Measurements from ENCODE around the gene SACM1L.
"Not testable (repeated sequence)": the region's sequence is repeated elsewhere in the genome, so short reads cannot be mapped to it uniquely, and the experiment has no call there.

Gene SACM1L

GRCh38 chr3:45689787-45690145 lies 570 bp downstream of the SACM1L start:
- no peak for FAIRE-seq
- no peak for DNase-seq (ENCODE audit: insufficient read length, low spot score)

DNA sequence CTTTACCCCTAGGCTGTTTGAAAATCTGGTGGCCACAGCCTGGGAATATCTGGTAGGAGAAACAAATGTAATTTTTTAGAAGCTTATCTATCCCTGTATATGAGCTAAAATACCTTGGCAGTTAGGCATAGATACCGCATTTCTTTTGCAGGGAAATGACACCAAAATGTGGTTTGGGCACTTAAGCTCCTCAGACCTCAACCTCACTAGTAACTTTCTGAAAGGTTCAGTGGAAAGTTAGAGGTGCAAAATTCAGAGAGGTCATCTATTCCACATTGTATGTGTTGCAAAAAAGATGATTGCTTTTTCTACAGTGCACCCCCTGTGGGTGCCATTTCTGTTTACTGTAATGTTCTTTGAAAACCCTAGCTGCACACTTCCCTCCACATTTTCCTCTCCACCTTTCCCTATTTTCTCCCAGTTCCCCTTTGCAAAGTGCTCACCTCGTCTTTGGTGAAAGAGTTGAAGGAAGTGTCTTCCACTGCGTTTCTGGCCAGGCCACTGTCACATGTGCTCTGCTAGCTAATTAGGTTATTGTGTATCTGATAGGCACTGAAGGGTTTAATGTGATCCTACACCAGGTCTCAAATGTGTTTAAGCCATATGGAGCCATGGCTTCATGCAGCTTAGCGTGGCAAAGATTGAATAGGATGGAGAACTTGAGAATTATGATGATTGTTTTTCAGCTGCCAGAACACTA lies 1.3 kb downstream of the SACM1L start:
- peak; percentile 59 for TF ChIP-seq SPI1 (IDR thresholded peaks at IDR 0.05; ENCODE audit: low read depth, low read length)
- TF ChIP-seq TAF1 (IDR thresholded peaks at IDR 0.05; ENCODE audit: low read depth, low read length): no peak
- DNase-seq (ENCODE audit: insufficient read length, low spot score): no peak
- FAIRE-seq: peak; percentile 69

More at GRCh38 chr3:45689787-45690145, 570 bp downstream of the SACM1L start:
- TF ChIP-seq POLR2AphosphoS5 (IDR thresholded peaks at IDR 0.05; ENCODE audit: low read depth, low read length) (no peak), TAF1 (IDR thresholded peaks at IDR 0.05; ENCODE audit: low read depth, low read length) (no peak), PAX5 (IDR thresholded peaks at IDR 0.05; ENCODE audit: insufficient read depth, low read length, severe bottlenecking) (no peak), POU2F2 (IDR thresholded peaks at IDR 0.05; ENCODE audit: low read depth, low read length) (no peak), SPI1 (IDR thresholded peaks at IDR 0.05; ENCODE audit: low read depth, low read length) (no peak), POLR2A (IDR thresholded peaks at IDR 0.05; ENCODE audit: low read depth, low read length) (no peak)

DNA sequence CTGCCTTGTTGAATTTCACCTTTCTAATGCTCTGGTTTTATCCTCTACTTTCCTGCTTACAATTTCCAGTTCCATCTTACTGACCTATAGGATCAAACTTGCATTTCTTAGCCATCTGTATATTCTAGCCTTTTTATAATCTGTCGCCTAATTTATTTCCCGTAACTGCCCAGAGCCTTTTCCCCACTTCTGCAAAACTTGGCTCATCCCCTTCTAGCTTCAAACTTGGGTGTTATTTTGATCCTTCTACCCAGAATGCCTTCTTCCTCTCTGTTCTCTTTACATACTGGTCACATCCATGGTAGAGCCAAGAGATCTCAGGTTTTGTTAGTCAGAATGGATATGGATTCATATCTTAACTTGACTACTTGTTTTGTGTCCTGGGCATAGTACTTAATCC lies 2.6 kb downstream of the SACM1L start:
- FAIRE-seq (no peak), DNase-seq (ENCODE audit: insufficient read length, low spot score) (no peak)
- TF ChIP-seq POLR2AphosphoS5 (IDR thresholded peaks at IDR 0.05; ENCODE audit: low read depth, low read length): no peak
- TF ChIP-seq PAX5 (IDR thresholded peaks at IDR 0.05; ENCODE audit: insufficient read depth, low read length, severe bottlenecking): no peak
- TF ChIP-seq TAF1 (IDR thresholded peaks at IDR 0.05; ENCODE audit: low read depth, low read length): no peak
- no peak for TF ChIP-seq POU2F2 (IDR thresholded peaks at IDR 0.05; ENCODE audit: low read depth, low read length)
- no peak for TF ChIP-seq POLR2A (IDR thresholded peaks at IDR 0.05; ENCODE audit: low read depth, low read length)
- TF ChIP-seq SPI1 (IDR thresholded peaks at IDR 0.05; ENCODE audit: low read depth, low read length): peak; percentile 32; the same call in 1 of the 2 replicates

GRCh38 chr3:45692866-45693265 lies 3.7 kb downstream of the SACM1L start:
- no peak for TF ChIP-seq TAF1 (IDR thresholded peaks at IDR 0.05; ENCODE audit: low read depth, low read length)
- TF ChIP-seq POLR2A (IDR thresholded peaks at IDR 0.05; ENCODE audit: low read depth, low read length): no peak
- no peak for TF ChIP-seq POLR2AphosphoS5 (IDR thresholded peaks at IDR 0.05; ENCODE audit: low read depth, low read length)
- TF ChIP-seq SPI1 (IDR thresholded peaks at IDR 0.05; ENCODE audit: low read depth, low read length): no peak
- no peak for TF ChIP-seq PAX5 (IDR thresholded peaks at IDR 0.05; ENCODE audit: insufficient read depth, low read length, severe bottlenecking)
- no peak for TF ChIP-seq POU2F2 (IDR thresholded peaks at IDR 0.05; ENCODE audit: low read depth, low read length)
- DNase-seq (ENCODE audit: insufficient read length, low spot score): no peak
- FAIRE-seq: peak; percentile 9

- TF ChIP-seq POLR2AphosphoS5 (IDR thresholded peaks at IDR 0.05; ENCODE audit: low read depth, low read length) (no peak), POU2F2 (IDR thresholded peaks at IDR 0.05; ENCODE audit: low read depth, low read length) (no peak), TAF1 (IDR thresholded peaks at IDR 0.05; ENCODE audit: low read depth, low read length) (no peak), PAX5 (IDR thresholded peaks at IDR 0.05; ENCODE audit: insufficient read depth, low read length, severe bottlenecking) (no peak), SPI1 (IDR thresholded peaks at IDR 0.05; ENCODE audit: low read depth, low read length) (no peak), POLR2A (IDR thresholded peaks at IDR 0.05; ENCODE audit: low read depth, low read length) (no peak)
- no peak for DNase-seq (ENCODE audit: insufficient read length, low spot score)
- peak; percentile 78 for FAIRE-seq
Measured at GRCh38 chr3:45693941-45694521, 4.8 kb downstream of the SACM1L start.

DNA sequence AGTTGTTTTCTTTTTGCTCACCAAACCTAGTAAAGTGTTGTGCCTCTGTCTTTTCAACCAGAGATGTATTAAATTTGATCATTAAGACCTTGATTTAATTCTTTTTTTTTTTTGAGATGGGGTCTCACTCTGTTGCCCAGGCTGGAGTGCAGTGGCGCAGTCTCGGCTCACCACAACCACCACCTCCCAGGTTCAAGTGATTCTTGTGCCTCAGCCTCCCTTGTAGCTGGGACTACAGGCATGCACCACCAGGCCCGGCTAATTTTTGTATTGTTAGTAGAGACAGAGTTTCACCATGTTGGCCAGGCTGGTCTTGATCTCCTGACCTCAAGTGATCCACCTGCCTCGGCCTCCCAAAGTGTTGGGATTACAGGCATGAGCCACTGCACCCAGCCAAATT lies 6.0 kb downstream of the SACM1L start:
- not testable (repeated sequence) for FAIRE-seq; DNase-seq (ENCODE audit: insufficient read length, low spot score)

- no peak for FAIRE-seq
- TF ChIP-seq POLR2AphosphoS5 (IDR thresholded peaks at IDR 0.05; ENCODE audit: low read depth, low read length): no peak
- TF ChIP-seq POLR2A (IDR thresholded peaks at IDR 0.05; ENCODE audit: low read depth, low read length): no peak
- TF ChIP-seq PAX5 (IDR thresholded peaks at IDR 0.05; ENCODE audit: insufficient read depth, low read length, severe bottlenecking): no peak
- TF ChIP-seq POU2F2 (IDR thresholded peaks at IDR 0.05; ENCODE audit: low read depth, low read length): no peak
- TF ChIP-seq SPI1 (IDR thresholded peaks at IDR 0.05; ENCODE audit: low read depth, low read length): no peak
- no peak for TF ChIP-seq TAF1 (IDR thresholded peaks at IDR 0.05; ENCODE audit: low read depth, low read length)
- DNase-seq (ENCODE audit: insufficient read length, low spot score): no peak
Measured at GRCh38 chr3:45700570-45701073, 11.4 kb downstream of the SACM1L start.

GRCh38 chr3:45701172-45701867 lies 12.1 kb downstream of the SACM1L start:
- FAIRE-seq (no peak), DNase-seq (ENCODE audit: insufficient read length, low spot score) (no peak)
- TF ChIP-seq PAX5 (IDR thresholded peaks at IDR 0.05; ENCODE audit: insufficient read depth, low read length, severe bottlenecking) (no peak), SPI1 (IDR thresholded peaks at IDR 0.05; ENCODE audit: low read depth, low read length) (no peak), POLR2AphosphoS5 (IDR thresholded peaks at IDR 0.05; ENCODE audit: low read depth, low read length) (no peak), POU2F2 (IDR thresholded peaks at IDR 0.05; ENCODE audit: low read depth, low read length) (no peak), POLR2A (IDR thresholded peaks at IDR 0.05; ENCODE audit: low read depth, low read length) (no peak), TAF1 (IDR thresholded peaks at IDR 0.05; ENCODE audit: low read depth, low read length) (no peak)

DNA sequence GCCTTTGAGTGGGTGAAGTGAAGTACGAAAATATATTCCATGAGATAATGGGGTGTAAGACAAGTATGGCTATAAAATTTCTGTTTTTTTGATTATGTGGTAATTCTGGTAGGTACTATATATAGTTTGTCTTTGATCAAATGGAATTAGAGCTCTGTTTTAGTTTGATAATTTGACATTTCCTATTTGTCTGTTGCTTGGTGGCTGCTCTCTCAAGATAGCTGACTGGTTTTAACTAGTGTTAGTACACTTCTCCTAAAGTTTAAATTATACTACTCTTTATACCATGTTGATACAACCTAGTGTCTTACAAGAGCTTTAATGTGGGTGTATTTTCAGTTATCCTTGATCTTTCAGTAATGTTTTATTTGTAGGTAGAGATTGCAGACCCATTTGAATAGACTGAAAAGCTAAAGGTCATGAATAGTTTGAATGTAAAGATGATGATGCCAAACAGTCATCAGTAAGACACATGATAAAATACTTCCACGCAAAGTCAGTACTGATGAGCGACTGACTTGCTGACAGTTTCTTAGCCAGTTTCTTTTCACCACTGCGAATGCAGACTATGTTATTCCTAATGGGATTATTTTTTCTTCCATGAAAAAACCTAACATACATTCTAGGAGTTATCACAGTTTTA lies 15.2 kb downstream of the SACM1L start:
- TF ChIP-seq PAX5 (IDR thresholded peaks at IDR 0.05; ENCODE audit: insufficient read depth, low read length, severe bottlenecking): no peak
- TF ChIP-seq SPI1 (IDR thresholded peaks at IDR 0.05; ENCODE audit: low read depth, low read length): no peak
- TF ChIP-seq POU2F2 (IDR thresholded peaks at IDR 0.05; ENCODE audit: low read depth, low read length): no peak
- no peak for TF ChIP-seq POLR2AphosphoS5 (IDR thresholded peaks at IDR 0.05; ENCODE audit: low read depth, low read length)
- TF ChIP-seq TAF1 (IDR thresholded peaks at IDR 0.05; ENCODE audit: low read depth, low read length): no peak
- no peak for TF ChIP-seq POLR2A (IDR thresholded peaks at IDR 0.05; ENCODE audit: low read depth, low read length)
- FAIRE-seq: peak; percentile 86
- no peak for DNase-seq (ENCODE audit: insufficient read length, low spot score)

Data from GM12891 (cell line).